Breast epithelium (tissue), 3 donors: ENCODE data around the gene BPHL.

ENCODE experiments used
- POLR2A ChIP-seq: fragments of 450-650 bp; IDR thresholded peaks from one replicate; pipeline ENCODE4 v1.6.1; 2016; ENCODE audit warnings: antibody characterized with exemption, mild to moderate bottlenecking, moderate library complexity
- POLR2AphosphoS5 ChIP-seq, 3 donors: sonication (generic); formaldehyde crosslinking; IDR thresholded peaks; one replicate each; pipeline ENCODE4 v1.6.1; 2017; ENCODE audit warnings: antibody characterized with exemption in 3 of 3

DNA sequence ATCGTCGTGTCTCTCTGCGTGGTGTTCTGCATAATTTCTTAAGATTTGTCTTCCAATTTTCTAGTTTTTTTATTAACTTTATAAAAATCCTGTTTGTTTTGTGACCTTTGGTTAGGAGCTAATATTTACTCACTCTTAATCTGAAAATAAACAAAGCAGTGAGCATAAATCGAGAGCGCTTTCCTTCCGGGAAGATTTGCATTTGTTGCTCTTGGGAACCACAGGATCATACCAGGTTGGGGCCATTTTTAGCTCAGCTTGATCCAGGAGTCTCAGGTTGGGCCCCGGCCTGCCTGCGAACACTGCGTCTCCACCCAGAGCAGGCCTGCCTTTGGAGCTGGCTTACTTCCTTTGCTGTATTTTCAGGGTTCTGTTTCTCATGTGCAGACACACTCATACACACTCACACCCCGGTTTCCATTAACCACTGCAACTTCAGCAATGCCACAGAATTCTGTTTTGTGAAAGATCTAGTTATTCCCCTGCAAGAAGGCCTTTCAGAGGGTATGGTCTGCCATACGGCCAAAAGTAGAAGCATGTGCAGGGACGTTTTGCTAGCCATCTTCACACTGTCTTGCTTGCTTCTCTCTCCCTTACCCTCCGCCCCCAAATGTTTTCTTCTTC lies 17.3 kb downstream of the BPHL start:
- no peak for TF ChIP-seq POLR2AphosphoS5 (IDR thresholded peaks at IDR 0.05)
- TF ChIP-seq POLR2A, result no peak
